ENCODE measurements around the gene THADA. TPM values are rescaled to one million over a fixed set of nuclear protein-coding genes. Genes with fewer than 3 reads are reported as not detected.
A peak's percentile ranks its signal among the peaks of the same experiment; 100 is the strongest.

Gene THADA
- total and polyA plus RNA-seq, 7 experiments from 2014 or later = 11.7 to 43.0 (median 39.6) TPM

DNA sequence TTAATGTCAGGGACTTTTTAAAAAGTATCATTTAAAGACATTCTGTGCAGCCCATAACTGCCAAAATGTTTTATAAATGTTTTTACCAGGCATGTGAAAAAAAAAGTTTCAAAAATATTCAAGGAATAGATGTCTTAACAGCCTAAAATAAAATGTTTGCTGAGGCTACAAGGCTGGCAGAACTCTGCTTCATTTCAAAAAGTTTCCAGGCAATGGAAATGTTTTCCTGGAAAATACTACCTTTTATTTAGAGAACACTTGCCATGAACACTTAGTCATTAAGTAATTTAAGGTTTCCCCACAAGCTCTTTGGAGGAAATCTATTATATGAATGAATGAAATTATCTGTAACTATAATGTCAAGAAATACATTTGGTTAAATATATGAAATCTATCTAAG is 68.8 kb downstream of the THADA start:
- ATAC-seq (no peak), DNase-seq (no peak)
- peaks cover 0 to 16% (median 4%) of the 10 kb centered on the region in 11 donors for H3K9me3 Mint-ChIP-seq
- ChIA-PET CTCF (interaction anchor here (0.6 kb wide), 1 partner anchor 115 kb away, joined by 3 read pairs; no protein-coding TSS in a partner anchor), POLR2A (no interaction called here)
- Histone ChIP-seq H3K27ac (ENCODE audit: low read depth, low read length) (no peak overlapping the region), H3K36me3 (ENCODE audit: control insufficient read depth in 2 of 3, insufficient read depth in 3 of 3, low read length in 3 of 3) (peaks cover 0 to 15% (median 6%) of the 10 kb centered on the region in 3 experiments), H3K4me3 (ENCODE audit: low read length) (no peak overlapping the region), H3K4me1 (ENCODE audit: control insufficient read depth in 2 of 2, insufficient read depth in 2 of 2, low read length in 2 of 2) (no peaks in the 10 kb centered on the region), H3K27me3 (ENCODE audit: control insufficient read depth in 2 of 2, insufficient read depth in 2 of 2, low read length in 2 of 2) (no peaks in the 10 kb centered on the region), H3K9me3 (ENCODE audit: control insufficient read depth in 2 of 3, low read length in 3 of 3) (peaks cover 0 to 3% (median 0%) of the 10 kb centered on the region in 3 experiments)
- H3K36me3 Mint-ChIP-seq = peaks cover 5 to 48% (median 43%) of the 10 kb centered on the region in 5 donors
- intact Hi-C loops (cut with micrococcal nuclease) = no loop called here
- H3K4me3 Mint-ChIP-seq = no peak overlapping the region
- no peaks in the 10 kb centered on the region for H3K27me3 Mint-ChIP-seq
- no peak overlapping the region for H3K27ac Mint-ChIP-seq
- H3K4me1 Mint-ChIP-seq = peaks cover 0 to 14% (median 8%) of the 10 kb centered on the region in 7 donors

DNA sequence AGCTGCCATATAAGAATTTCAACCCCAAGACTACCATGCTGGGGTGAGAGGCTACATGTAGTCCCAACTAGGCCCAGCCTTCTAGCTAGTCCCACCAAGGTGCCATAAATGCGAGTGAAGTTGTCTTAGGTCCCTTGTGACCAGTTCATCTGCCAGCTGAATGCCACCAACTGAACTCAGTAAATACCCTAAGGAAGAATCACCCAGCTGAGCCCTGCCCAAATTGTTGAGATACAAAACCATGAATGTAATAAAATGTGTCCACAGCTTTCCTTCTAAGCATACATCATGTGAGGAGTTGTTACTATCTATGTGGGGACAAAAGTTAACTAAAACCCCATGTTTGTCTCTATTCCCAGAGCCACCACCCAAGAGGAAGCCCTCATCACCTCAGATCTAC is 70.3 kb downstream of the THADA start:
- H3K4me3 ChIP-seq (ENCODE audit: low read length) = no peak overlapping the region
- H3K36me3 ChIP-seq (ENCODE audit: control insufficient read depth in 2 of 3, insufficient read depth in 3 of 3, low read length in 3 of 3) = peaks cover 0 to 15% (median 6%) of the 10 kb centered on the region in 3 experiments
- intact Hi-C loops (cut with micrococcal nuclease) = no loop called here
- DNase-seq (no peak), ATAC-seq (no peak)
- peaks cover 5 to 43% (median 38%) of the 10 kb centered on the region in 5 donors for H3K36me3 Mint-ChIP-seq
- POLR2A ChIA-PET = no interaction called here
- peaks cover 0 to 14% (median 4%) of the 10 kb centered on the region in 11 donors for H3K9me3 Mint-ChIP-seq
- H3K27ac Mint-ChIP-seq = peak overlapping the region in 1 of 9 donors; percentile 5
- no peak overlapping the region for H3K27ac ChIP-seq (ENCODE audit: low read depth, low read length)
- H3K27me3 Mint-ChIP-seq = no peaks in the 10 kb centered on the region
- no peak overlapping the region for H3K4me3 Mint-ChIP-seq
- H3K4me1 Mint-ChIP-seq = peaks cover 0 to 11% (median 6%) of the 10 kb centered on the region in 7 donors
- H3K9me3 ChIP-seq (ENCODE audit: control insufficient read depth in 2 of 3, low read length in 3 of 3) = peaks cover 0 to 3% (median 0%) of the 10 kb centered on the region in 3 experiments
- CTCF ChIA-PET = no interaction called here
- no peaks in the 10 kb centered on the region for H3K27me3 ChIP-seq (ENCODE audit: control insufficient read depth in 2 of 2, insufficient read depth in 2 of 2, low read length in 2 of 2)
- H3K4me1 ChIP-seq (ENCODE audit: control insufficient read depth in 2 of 2, insufficient read depth in 2 of 2, low read length in 2 of 2) = no peaks in the 10 kb centered on the region

DNA sequence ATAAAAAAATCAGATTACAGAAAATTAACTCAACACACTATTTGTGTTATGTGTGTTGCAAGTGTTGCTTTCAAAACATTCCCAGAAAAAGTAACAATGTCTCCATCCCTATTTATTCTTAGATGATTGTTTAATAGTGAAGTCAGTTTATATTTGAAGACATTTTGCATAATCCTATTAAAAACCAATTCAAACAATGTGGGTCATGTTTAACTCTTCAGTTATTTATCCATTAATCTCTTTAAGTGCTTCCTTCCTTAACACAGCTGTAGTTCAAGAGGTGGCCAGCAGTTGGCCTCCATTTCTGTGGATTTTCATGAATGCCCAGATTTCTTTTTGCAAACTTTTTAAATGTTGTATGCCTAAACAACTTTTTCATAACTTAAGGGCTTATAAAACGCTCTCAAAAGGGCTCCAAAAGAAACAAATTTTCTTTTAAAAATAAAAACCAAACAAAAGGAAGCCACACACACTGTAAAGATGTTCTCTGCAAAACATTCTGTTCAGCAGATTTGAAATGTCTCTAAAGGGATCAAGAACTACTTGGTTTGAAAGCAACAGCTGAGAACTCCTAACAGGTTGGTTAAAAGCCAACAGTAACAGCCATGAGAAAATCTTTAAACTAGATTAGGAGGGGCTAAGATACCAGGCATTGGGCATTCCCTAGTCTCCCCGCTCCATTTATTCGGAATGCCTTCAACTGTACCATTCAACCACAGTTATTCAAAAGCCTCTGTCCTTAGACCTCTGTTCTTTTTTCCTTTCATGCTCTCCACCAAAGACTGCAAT is 71.5 kb downstream of the THADA start:
- no peak overlapping the region for H3K27ac Mint-ChIP-seq
- Histone ChIP-seq H3K36me3 (ENCODE audit: control insufficient read depth in 2 of 3, insufficient read depth in 3 of 3, low read length in 3 of 3) (peaks cover 0 to 15% (median 6%) of the 10 kb centered on the region in 3 experiments), H3K4me1 (ENCODE audit: control insufficient read depth in 2 of 2, insufficient read depth in 2 of 2, low read length in 2 of 2) (no peaks in the 10 kb centered on the region), H3K9me3 (ENCODE audit: control insufficient read depth in 2 of 3, low read length in 3 of 3) (peaks cover 0 to 3% (median 0%) of the 10 kb centered on the region in 3 experiments), H3K27me3 (ENCODE audit: control insufficient read depth in 2 of 2, insufficient read depth in 2 of 2, low read length in 2 of 2) (no peaks in the 10 kb centered on the region), H3K4me3 (ENCODE audit: low read length) (no peak overlapping the region), H3K27ac (ENCODE audit: low read depth, low read length) (no peak overlapping the region)
- peaks cover 5 to 47% (median 38%) of the 10 kb centered on the region in 5 donors for H3K36me3 Mint-ChIP-seq
- peaks cover 0 to 16% (median 6%) of the 10 kb centered on the region in 7 donors for H3K4me1 Mint-ChIP-seq
- no peak for ATAC-seq
- intact Hi-C loops (cut with micrococcal nuclease) = no loop called here
- H3K27me3 Mint-ChIP-seq = no peaks in the 10 kb centered on the region
- POLR2A ChIA-PET = interaction anchor here (0.6 kb wide), 1 partner anchor 66 kb away, joined by 5 read pairs; no protein-coding TSS in a partner anchor
- H3K4me3 Mint-ChIP-seq = no peak overlapping the region
- peaks cover 0 to 14% (median 4%) of the 10 kb centered on the region in 11 donors for H3K9me3 Mint-ChIP-seq
- DNase-seq = no peak
- CTCF ChIA-PET = interaction anchor here (1.0 kb wide), 1 partner anchor 549 kb away, joined by 4 read pairs; no protein-coding TSS in a partner anchor

DNA sequence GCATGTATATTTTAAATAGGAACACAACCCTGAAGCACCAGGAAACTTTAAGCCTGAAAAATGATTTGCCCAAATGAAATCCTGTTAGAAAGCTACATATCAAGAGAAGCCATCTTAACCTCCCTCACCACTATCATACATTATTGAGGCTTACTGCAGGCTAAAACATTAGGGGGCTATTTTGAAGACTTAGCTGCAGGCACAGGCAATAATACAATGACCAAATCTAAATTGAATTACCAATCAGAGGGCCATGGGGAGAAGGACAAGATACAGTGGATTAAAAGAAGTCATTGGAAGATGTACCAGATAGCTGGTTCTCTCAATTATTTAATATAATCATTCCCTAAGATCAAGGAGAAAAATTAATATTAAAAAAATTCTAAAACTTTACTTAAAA is 73.7 kb downstream of the THADA start:
- DNase-seq (no peak), ATAC-seq (no peak)
- Mint-ChIP-seq H3K27me3 (no peaks in the 10 kb centered on the region), H3K4me1 (peaks cover 0 to 35% (median 18%) of the 10 kb centered on the region in 7 donors), H3K4me3 (no peak overlapping the region), H3K36me3 (peaks cover 5 to 44% (median 38%) of the 10 kb centered on the region in 5 donors), H3K27ac (peak overlapping the region in 1 of 9 donors; percentile 13), H3K9me3 (peaks cover 0 to 14% (median 4%) of the 10 kb centered on the region in 11 donors)
- Histone ChIP-seq H3K27ac (ENCODE audit: low read depth, low read length) (no peak overlapping the region), H3K36me3 (ENCODE audit: control insufficient read depth in 2 of 3, insufficient read depth in 3 of 3, low read length in 3 of 3) (peaks cover 0 to 15% (median 6%) of the 10 kb centered on the region in 3 experiments), H3K27me3 (ENCODE audit: control insufficient read depth in 2 of 2, insufficient read depth in 2 of 2, low read length in 2 of 2) (no peaks in the 10 kb centered on the region), H3K4me3 (ENCODE audit: low read length) (no peak overlapping the region), H3K4me1 (ENCODE audit: control insufficient read depth in 2 of 2, insufficient read depth in 2 of 2, low read length in 2 of 2) (no peaks in the 10 kb centered on the region), H3K9me3 (ENCODE audit: control insufficient read depth in 2 of 3, low read length in 3 of 3) (peaks cover 0 to 3% (median 0%) of the 10 kb centered on the region in 3 experiments)
- intact Hi-C loops (cut with micrococcal nuclease) = no loop called here
- ChIA-PET POLR2A (interaction anchor here (0.9 kb wide), 1 partner anchor 17 kb away, joined by 3 read pairs; no protein-coding TSS in a partner anchor), CTCF (interaction anchor here (1.5 kb wide), 1 partner anchor 54 kb away, joined by 4 read pairs; no protein-coding TSS in a partner anchor)

DNA sequence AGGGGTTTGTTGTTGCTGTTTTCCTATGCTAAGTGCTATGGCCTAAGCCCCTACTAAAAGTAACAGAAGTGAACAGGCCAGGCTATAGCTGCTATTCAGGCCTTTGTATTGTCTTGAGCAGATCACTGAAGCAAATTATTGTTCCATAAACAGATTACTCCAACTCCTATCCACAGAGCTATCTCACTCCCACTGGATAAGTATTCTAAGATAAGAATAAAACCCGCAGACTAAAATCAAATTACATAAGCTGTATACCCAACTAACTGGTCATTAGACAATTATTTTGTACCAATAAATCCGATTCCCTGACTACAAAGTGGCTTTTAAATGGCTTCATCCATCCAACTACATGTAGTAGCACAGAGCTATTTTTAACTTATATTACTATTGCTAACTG is 74.3 kb downstream of the THADA start:
- POLR2A ChIA-PET = interaction anchor here (0.6 to 0.9 kb wide), 2 partner anchors 17 to 31 kb away, joined by 3 read pairs; no protein-coding TSS in a partner anchor
- Mint-ChIP-seq H3K4me3 (no peak overlapping the region), H3K4me1 (peaks cover 0 to 37% (median 18%) of the 10 kb centered on the region in 7 donors), H3K27me3 (no peaks in the 10 kb centered on the region), H3K9me3 (peaks cover 0 to 13% (median 4%) of the 10 kb centered on the region in 11 donors), H3K27ac (no peak overlapping the region), H3K36me3 (peaks cover 3 to 38% (median 34%) of the 10 kb centered on the region in 5 donors)
- Histone ChIP-seq H3K9me3 (ENCODE audit: control insufficient read depth in 2 of 3, low read length in 3 of 3) (peaks cover 0 to 3% (median 0%) of the 10 kb centered on the region in 3 experiments), H3K4me3 (ENCODE audit: low read length) (no peak overlapping the region), H3K4me1 (ENCODE audit: control insufficient read depth in 2 of 2, insufficient read depth in 2 of 2, low read length in 2 of 2) (no peaks in the 10 kb centered on the region), H3K27me3 (ENCODE audit: control insufficient read depth in 2 of 2, insufficient read depth in 2 of 2, low read length in 2 of 2) (no peaks in the 10 kb centered on the region), H3K36me3 (ENCODE audit: control insufficient read depth in 2 of 3, insufficient read depth in 3 of 3, low read length in 3 of 3) (peaks cover 0 to 15% (median 6%) of the 10 kb centered on the region in 3 experiments), H3K27ac (ENCODE audit: low read depth, low read length) (no peak overlapping the region)
- CTCF ChIA-PET = interaction anchor here (1.5 kb wide), 1 partner anchor 55 kb away, joined by 4 read pairs; no protein-coding TSS in a partner anchor
- DNase-seq = no peak
- intact Hi-C loops (cut with micrococcal nuclease) = no loop called here
- ATAC-seq = no peak

DNA sequence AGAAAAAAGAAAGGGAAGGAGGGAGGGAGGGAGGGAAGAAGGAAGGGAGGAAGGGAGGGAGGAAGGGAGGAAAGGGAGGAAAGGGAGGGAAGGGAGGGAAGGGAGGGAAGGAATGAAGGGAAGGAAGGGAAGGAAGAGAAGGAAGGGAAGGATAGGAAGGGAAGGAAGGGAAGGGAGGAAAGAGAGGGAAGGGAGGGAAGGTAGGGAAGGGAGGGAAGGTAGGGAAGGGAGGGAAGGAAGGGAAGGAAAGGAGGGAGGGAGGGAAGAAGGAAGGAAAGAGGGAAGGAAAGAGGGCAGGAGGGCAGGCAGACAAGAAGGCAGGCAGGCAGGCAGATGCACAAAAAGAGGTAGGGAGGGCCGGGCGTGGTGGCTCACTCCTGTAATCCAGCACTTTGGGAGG is 74.9 kb downstream of the THADA start:
- DNase-seq (no peak), ATAC-seq (no peak)
- Mint-ChIP-seq H3K9me3 (peaks cover 0 to 10% (median 4%) of the 10 kb centered on the region in 11 donors), H3K4me1 (peaks cover 6 to 43% (median 20%) of the 10 kb centered on the region in 7 donors), H3K27ac (no peak overlapping the region), H3K4me3 (no peak overlapping the region), H3K27me3 (no peaks in the 10 kb centered on the region), H3K36me3 (peaks cover 0 to 31% (median 27%) of the 10 kb centered on the region in 5 donors)
- H3K27ac ChIP-seq (ENCODE audit: low read depth, low read length) = no peak overlapping the region
- H3K27me3 ChIP-seq (ENCODE audit: control insufficient read depth in 2 of 2, insufficient read depth in 2 of 2, low read length in 2 of 2) = no peaks in the 10 kb centered on the region
- ChIA-PET CTCF (no interaction called here), POLR2A (interaction anchor here (0.6 kb wide), 1 partner anchor 32 kb away, joined by 3 read pairs; no protein-coding TSS in a partner anchor)
- H3K36me3 ChIP-seq (ENCODE audit: control insufficient read depth in 2 of 3, insufficient read depth in 3 of 3, low read length in 3 of 3) = peaks cover 0 to 9% (median 0%) of the 10 kb centered on the region in 3 experiments
- H3K4me3 ChIP-seq (ENCODE audit: low read length) = no peak overlapping the region
- intact Hi-C loops (cut with micrococcal nuclease) = no loop called here
- H3K9me3 ChIP-seq (ENCODE audit: control insufficient read depth in 2 of 3, low read length in 3 of 3) = peaks cover 0 to 3% (median 0%) of the 10 kb centered on the region in 3 experiments
- H3K4me1 ChIP-seq (ENCODE audit: control insufficient read depth in 2 of 2, insufficient read depth in 2 of 2, low read length in 2 of 2) = no peaks in the 10 kb centered on the region
